MM.1S (cell line): Measurements from ENCODE around the gene TMEM209.

Experiments
- EZH2 ChIP-seq: fragments of 300-600 bp; sonication (generic); optimal IDR thresholded peaks from 2 replicates; pipeline ENCODE3; 2017; ENCODE audit warnings: low read depth, mild to moderate bottlenecking, antibody characterized with exemption, low read length, mixed read lengths
- TF ChIP-seq, protein P1 (sequence below): fragments of 300-600 bp; sonication (generic); IDR thresholded peaks from 2 replicates; pipeline ENCODE4 v1.5.1; 2016; ENCODE audit warnings: antibody characterized with exemption, low read length, mixed read lengths

DNA sequence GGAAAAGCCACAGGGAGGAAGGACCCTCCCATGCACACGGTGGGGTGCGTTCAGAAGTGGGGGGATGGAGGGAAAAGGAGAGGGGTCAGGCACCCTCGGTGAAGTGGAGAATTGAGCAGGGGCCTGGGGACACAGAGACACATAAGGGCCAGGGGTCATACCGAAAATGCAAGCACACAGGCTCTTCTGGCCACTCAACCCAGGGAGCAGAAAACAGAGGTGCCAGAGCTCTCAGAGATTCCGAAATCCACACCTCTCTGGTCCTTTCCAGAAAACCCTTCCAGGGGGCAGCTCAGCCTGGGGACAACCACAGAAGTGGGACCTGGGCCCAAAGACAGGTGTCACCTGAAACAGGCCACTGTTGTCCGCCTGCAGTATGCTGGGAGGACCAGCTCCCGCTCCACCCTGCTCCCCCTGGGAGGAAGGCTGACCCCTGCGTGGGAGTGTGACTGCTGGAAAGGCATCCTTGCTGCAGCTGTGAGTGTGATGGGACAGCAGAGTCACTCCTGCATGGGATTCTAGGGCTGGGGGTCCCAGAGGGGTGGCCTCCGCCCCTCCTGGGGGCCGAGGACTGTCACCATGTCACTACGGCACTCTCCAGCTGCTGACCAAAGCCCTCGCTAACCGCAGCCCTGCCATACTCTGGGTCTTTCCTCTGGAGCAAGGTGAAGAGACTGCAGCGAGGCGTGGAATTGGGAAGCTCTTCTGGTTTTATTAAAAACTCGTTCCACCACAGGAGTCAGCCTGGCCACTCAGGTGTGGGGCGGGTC, 63.1 kb downstream of the TMEM209 start:
- no peak for TF ChIP-seq EZH2
- TF ChIP-seq, protein P1, sequence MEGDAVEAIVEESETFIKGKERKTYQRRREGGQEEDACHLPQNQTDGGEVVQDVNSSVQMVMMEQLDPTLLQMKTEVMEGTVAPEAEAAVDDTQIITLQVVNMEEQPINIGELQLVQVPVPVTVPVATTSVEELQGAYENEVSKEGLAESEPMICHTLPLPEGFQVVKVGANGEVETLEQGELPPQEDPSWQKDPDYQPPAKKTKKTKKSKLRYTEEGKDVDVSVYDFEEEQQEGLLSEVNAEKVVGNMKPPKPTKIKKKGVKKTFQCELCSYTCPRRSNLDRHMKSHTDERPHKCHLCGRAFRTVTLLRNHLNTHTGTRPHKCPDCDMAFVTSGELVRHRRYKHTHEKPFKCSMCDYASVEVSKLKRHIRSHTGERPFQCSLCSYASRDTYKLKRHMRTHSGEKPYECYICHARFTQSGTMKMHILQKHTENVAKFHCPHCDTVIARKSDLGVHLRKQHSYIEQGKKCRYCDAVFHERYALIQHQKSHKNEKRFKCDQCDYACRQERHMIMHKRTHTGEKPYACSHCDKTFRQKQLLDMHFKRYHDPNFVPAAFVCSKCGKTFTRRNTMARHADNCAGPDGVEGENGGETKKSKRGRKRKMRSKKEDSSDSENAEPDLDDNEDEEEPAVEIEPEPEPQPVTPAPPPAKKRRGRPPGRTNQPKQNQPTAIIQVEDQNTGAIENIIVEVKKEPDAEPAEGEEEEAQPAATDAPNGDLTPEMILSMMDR, result no peak
